ENCODE measurements around the gene MAP3K14.

- TF ChIP-seq CTCF (IDR thresholded peaks at IDR 0.05) (no peak), POLR2A (IDR thresholded peaks at IDR 0.05) (no peak)
These were observed 83.3 kb downstream of the MAP3K14 start for GRCh38 chr17:45233423-45233924.
